ENCODE data around the gene SAMD10.

SAMD10 gene

DNA sequence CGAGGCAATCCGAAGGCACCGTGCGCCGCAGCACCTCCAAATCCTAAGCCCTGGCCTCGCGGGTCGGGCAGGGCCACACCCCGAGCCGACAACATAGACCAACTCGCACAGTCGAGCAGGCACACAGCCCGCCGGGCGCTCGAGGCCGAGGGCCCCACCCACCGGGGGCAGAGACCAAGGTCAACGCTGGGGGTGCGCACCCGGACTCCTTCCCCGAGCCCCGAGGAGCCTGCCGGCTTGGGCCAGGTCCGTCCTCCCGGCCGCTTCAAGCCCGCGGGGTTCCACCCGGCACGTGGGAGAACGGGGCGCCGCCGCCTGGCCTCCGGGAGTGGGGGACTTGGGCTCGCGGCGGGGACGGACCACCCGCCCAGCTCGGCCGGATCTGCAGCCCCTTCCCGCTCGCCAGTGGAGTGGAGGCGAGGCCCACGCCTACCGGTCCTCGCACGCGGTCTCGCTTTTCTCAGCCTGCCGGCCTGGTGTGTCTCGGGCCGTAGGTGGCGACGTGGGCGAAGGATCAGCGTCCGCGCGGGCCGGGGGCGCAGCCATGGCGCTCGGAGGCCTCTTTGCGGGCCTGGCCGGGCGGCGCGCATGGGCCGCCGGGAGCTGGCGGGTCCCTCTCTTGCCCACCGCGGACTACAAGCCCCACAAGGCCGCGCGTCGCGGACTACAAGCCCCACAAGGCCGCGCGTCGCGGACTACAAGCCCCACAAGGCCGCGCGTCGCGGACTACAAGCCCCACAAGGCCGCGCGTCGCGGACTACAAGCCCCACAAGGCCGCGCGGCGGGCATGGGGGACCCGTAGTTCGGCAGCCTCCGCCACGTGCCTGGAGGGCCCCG is 23.4 kb downstream of the SAMD10 start, which contains the start of gene UCKL1:
Gene UCKL1, minus strand, starts transcription at position 590 of the 837 bp plus-strand sequence. Its CDS starts 44 bp downstream, at position 546.
- peak; percentile 72 to 89 for DNase-seq

DNA sequence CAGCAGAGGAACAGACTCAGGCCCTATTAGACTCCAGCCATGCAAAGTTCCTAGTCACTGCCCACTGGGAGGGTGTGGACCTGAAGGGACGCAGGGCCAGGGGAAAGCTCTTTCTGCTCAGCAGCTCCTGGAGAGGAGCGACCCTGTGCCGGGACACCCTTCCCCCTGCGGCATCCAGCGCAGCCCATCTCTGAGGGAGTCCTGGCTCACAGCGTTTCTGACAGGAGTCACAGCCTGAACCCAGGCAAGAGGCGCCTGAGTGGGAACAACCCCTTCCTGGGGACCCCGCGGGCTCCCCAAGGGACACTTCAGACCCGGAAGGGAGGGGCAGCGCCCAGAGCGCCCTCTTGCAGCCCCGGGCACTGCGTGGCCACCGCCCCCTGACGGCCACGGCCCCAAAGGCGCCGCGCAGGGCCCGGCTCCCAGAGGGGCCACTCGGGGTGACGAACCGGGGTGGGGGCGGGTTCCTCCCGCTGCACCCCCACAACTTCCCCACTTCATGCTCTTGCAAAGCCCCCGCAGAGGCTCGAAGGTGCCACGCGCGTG is 24.1 kb downstream of the SAMD10 start:
- peak; percentile 41 to 42 for DNase-seq

DNA sequence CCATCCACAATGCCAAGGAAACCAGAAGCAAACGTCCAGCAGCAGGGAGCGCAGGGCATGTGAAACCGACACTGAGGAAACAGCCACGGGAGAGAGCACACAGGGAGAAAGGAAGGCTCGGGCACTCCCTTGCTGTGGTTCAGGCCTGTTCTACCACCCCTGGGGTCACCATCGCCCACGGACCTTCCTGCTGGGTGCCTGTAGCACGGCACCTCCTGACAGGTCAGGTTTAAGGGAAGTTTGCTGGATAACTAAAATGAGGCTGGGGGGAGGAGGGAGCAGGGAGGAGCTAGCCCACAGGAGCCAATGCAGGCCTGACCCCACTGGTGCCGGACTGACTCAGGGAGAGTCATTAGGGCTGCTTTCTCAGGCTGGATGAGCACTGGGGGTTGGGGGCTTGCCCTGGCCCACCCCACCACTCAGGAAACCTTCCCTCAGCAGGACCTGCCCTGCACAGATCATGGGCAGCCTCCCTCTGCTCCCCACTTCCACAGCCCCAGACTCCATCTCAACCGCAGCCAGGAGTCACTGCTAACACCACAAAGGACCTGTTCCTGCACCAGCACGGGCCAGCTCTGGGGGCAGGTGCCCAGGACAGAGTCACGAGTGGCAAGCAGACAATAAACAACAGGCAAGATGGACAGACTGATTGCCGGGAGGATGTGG is 25.5 kb downstream of the SAMD10 start:
- DNase-seq, result no peak

DNA sequence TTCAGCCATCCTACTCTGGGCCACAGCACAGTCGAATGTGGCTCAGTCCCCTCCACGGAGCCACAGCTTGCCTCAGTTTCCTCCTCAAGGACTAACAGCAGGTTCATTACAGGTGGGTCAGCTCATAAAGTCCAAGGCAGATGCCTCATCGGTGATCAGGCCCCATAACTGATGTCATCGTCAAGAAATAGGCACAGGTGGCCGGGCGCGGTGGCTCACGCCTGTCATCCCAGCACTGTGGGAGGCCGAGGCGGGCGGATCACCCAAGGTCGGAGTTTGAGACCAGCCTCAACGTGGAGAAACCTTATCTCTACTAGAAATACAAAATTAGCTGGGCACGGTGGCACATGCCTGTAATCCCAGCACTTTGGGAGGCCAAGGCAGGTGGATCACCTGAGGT is 26.7 kb downstream of the SAMD10 start:
- no peak for DNase-seq

- no peak for DNase-seq
Measured at GRCh38 chr20:63952210-63952535, 27.3 kb downstream of the SAMD10 start.

- no peak for DNase-seq
Measured at GRCh38 chr20:63951398-63952209, 27.8 kb downstream of the SAMD10 start.

DNA sequence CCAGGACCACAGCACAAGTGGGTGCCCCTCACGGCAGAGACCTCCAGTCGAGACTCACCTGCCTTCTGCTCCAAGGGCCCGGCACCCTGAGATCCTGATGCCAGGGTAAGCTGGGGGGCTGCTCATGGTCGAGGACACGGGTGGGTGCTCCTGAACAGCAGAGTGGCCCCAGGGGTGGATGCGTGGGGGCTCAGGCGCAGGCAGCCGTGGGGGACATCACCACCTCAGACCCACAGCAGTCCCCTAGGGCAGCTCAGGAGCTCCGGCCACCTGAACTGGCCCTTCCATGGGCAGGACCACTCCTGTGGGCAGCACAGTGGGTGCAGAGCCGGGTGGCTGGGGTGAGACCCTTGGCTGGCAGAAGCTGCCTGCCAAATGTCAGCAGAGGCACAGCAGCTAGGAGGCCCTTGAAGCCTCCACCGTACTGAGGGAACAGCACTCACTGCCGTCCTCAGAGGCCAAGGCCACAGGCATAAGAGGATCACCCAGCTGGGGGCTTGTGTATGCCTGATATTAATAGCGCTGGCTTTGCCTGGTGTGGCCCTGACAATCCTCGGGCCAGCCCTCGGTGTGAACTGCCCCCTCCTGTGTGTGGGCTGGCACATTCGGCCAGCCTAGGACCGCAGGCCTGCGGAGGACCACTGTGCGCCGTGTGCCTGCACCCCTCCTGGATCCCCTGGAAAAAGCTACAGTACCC is 28.6 kb downstream of the SAMD10 start:
- no peak for DNase-seq

GRCh38 chr20:63947638-63948456 is 31.6 kb downstream of the SAMD10 start:
- peak in 1 of 2 donors; percentile 4 for DNase-seq

DNA sequence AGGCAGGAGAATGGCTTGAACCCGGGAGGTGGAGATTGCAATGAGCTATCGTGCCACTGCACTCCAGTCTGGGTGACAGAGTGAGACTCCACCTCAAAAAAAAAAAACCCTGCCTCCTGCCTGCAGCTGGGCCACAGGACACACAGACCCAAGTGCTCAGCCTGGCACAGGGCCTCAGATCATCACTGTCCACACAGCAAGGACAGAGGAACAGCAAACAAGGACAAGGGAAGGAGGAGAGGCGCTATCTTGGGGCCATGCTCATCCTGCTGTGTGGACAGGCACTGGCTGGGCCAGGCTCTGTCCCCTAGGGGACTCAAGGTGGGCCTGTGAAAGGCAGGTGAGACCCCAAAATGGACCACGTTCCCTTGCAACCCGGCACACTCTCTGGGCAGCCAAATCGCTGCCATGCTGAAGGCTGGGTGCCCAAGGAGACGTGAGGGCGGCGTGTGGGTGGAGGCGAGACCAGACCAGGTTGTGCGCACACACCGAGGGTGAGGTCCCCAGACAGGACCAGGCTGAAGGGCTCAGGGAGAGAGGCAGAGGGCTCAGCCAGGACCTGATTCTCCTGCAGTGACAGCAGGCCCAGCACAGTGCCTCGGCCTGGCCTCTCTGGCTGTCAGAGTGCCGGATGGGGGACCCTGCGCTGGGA is 32.3 kb downstream of the SAMD10 start:
- DNase-seq, result no peak

- no peak for DNase-seq
Measured at GRCh38 chr20:63945921-63946920, 33.2 kb downstream of the SAMD10 start.

GRCh38 chr20:63945031-63945658 is 34.3 kb downstream of the SAMD10 start:
- no peak for DNase-seq

DNA sequence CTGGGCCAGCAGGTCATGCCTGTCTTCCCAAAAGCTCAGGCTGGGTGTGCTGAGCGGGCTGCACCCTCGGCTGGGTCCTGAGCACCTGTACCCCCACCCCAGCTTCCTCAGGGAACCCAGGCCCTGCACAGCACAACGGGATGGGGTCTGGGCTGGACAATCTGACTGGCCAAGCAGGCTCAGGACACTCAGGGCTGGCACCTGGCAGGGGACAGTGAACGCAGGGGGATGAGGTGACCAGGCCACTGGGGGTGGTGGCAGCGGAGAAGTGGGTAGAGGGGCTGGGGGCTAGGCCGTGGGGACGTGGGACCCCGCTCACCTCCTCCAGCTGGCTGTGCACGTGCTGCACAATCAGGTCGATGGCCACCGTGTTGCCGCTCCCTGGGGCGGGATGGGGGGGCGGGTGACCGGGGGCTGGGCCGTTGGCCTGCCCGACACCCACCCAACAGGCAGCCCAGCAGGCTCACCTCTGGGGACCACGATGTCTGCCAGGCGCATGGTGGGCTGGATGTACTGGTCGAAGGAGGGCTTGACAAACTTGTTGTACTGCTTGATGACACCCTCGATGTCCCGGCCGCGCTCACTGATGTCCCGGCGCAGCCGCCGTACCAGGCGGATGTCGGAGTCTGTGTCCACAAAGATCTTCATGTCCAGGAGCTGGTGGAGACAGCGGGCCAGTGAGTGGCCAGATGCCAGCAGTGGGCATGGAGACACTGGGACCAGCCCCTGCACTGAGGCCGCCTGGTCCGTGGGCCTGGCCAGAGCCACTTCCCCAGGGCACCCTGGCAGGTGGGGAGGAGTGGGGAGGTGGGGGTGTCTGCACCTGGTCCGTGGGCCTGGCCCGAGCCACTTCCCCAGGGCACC is 35.1 kb downstream of the SAMD10 start:
- DNase-seq, result no peak

- no peak for DNase-seq
Measured at GRCh38 chr20:63943808-63944077, 35.7 kb downstream of the SAMD10 start.

- DNase-seq, result no peak
Measured at GRCh38 chr20:63942969-63943807, 36.3 kb downstream of the SAMD10 start.

DNA sequence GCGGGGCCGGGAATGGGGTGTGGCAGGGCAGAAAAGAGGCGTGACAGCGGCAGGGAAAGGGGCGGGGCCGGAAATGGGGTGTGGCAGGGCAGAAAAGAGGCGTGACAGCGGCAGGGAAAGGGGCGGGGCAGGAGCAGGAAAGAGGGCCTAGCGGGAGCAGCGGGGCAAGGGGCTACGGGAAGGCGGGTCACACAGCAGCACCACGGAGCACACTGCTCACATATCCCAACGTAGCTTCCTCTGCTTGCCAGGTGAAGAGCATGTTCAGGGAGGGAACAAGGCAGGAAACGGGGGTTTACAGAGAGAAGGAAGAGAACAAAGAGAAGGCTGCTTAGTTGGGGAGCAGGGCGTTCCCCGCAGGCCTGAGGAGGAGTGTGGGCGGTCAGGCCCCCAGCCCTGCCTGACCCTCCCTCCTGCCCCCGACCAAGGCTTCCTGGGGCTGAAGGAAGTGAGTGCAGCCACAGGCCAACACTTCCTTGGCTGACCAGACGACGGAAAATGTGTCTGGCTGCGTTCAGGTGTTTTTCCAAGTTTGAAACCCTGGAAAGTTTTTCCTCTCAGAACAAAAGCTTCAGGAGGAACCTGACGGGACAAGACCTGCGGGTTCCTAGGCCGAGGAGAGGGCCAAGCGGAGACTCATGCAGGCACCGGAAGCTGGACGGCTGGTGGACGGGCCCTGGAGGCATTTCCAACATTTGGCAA is 37.0 kb downstream of the SAMD10 start:
- DNase-seq, result peak; percentile 29 to 38

DNA sequence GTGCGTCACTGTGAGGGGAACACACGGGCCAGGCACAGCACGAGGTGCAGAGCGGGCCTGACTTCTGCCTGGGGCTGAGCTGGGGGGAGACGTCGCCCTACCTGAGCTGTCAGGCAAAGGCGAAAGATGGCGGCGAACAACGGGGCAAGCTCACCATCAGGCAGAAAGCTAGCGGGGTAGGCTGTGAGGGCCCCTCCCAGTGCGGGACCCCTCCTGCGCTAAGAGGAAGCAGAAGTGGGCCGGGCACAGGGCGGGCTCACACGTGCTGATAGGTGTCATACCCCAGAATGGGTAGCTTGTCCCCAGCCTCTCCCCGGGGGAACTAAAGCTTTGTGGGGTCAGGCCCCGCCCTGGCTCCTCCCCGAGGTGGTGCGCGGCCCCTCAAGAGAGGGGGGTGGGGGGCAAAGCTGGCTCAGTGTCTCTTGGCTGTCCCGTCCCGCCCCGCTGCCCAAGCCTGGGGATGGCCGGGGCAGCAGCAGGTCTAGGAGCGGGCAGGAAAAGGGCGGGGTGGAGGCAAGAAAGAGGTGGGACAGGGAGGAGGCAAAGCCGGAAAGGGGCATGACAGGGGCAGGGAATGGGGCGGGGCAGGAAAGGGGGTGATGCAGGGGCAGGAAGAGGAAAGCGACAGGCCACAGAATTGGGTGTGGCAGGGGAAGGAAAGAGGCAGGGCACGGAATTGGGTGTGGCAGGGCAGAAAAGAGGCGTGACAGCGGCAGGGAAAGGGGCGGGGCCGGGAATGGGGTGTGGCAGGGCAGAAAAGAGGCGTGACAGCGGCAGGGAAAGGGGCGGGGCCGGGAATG is 38.0 kb downstream of the SAMD10 start:
- DNase-seq, result peak; percentile 78 to 80
